Brain microvascular endothelial cell (primary cell): ENCODE data around the gene C20orf141.

ENCODE experiments used
- DNase-seq: peaks from one replicate; pipeline ENCODE4 v3.0.0-alpha.2; 2020
- H3K27ac ChIP-seq: fragments of 250-450 bp; sonication (Bioruptor Pico); 2 replicates; pipeline ENCODE4 v1.5.1; 2020; ENCODE audit warnings: mild to moderate bottlenecking, moderate library complexity
- H3K27me3 ChIP-seq: fragments of 250-450 bp; sonication (Bioruptor Pico); replicated peaks from 2 replicates; pipeline ENCODE4 v1.5.1; 2020; ENCODE audit warnings: mild to moderate bottlenecking
- H3K36me3 ChIP-seq: fragments of 250-450 bp; sonication (Bioruptor Pico); replicated peaks from 2 replicates; pipeline ENCODE4 v1.5.1; 2020; ENCODE audit warnings: mild to moderate bottlenecking
- H3K4me3 ChIP-seq: 2 replicates; pipeline ENCODE4 v1.5.1; 2011; ENCODE audit warnings: low read depth, mild to moderate bottlenecking, control low read depth, low read length, moderate library complexity
- CTCF ChIP-seq: IDR thresholded peaks from 2 replicates; pipeline ENCODE4 v1.5.1; 2011; ENCODE audit warnings: low read depth, mild to moderate bottlenecking, moderate library complexity, low read length, control low read depth, inconsistent platforms; ENCODE audit errors: missing control alignments
- in situ Hi-C: cut with HindIII; loops from 2 replicates; pipeline ENCODE4 v1.10.0; 2017; ENCODE audit warnings: low sequenced_read_pairs, low pct_ligation_motif_present

C20orf141 gene

GRCh38 chr20:2838170-2838797, 23.5 kb downstream of the C20orf141 start:
- no peak for TF ChIP-seq CTCF
- no peak overlapping the region for H3K27ac ChIP-seq
- no peaks in the 10 kb centered on the region for H3K27me3 ChIP-seq
- in situ Hi-C loops, result no loop called here
- peaks cover 2% of the 10 kb centered on the region for H3K36me3 ChIP-seq
- H3K4me3 ChIP-seq, result no peak overlapping the region
- no peak for DNase-seq

- in situ Hi-C loops, result no loop called here
- Histone ChIP-seq H3K27me3 (no peaks in the 10 kb centered on the region), H3K36me3 (peaks cover 2% of the 10 kb centered on the region), H3K4me3 (no peak overlapping the region), H3K27ac (no peak overlapping the region)
- no peak for DNase-seq
- no peak for TF ChIP-seq CTCF
These were observed 24.3 kb downstream of the C20orf141 start for GRCh38 chr20:2838847-2839671.

- in situ Hi-C loops, result no loop called here
- peak overlapping the region; percentile 82 for H3K4me3 ChIP-seq
- H3K27me3 ChIP-seq, result no peaks in the 10 kb centered on the region
- TF ChIP-seq CTCF, result no peak
- DNase-seq, result no peak
- H3K27ac ChIP-seq, result no peak overlapping the region
- H3K36me3 ChIP-seq, result peaks cover 2% of the 10 kb centered on the region
These were observed 24.9 kb downstream of the C20orf141 start for GRCh38 chr20:2839732-2840137.

GRCh38 chr20:2840138-2840966, 25.6 kb downstream of the C20orf141 start, which contains the start of the genes PCED1A and VPS16:
Gene PCED1A (minus strand): TSS chr20:2840655. CDS start chr20:2839912, 743 bp downstream.
Gene VPS16 (plus strand): TSS chr20:2840745. CDS start chr20:2840775, 30 bp downstream.
- DNase-seq, result peak; percentile 83
- H3K27ac ChIP-seq, result peak within 1 kb of the TSS; percentile 90
- no peak for TF ChIP-seq CTCF
- H3K4me3 ChIP-seq, result peak within 1 kb of the TSS; percentile 82
- in situ Hi-C loops, result no loop called here
- H3K27me3 ChIP-seq, result no peaks in the 10 kb centered on the region
- peaks cover 2% of the 10 kb centered on the region for H3K36me3 ChIP-seq

GRCh38 chr20:2840967-2841531, 26.3 kb downstream of the C20orf141 start:
- peaks cover 2% of the 10 kb centered on the region for H3K36me3 ChIP-seq
- TF ChIP-seq CTCF, result no peak
- DNase-seq, result peak; percentile 62
- in situ Hi-C loops, result no loop called here
- H3K27me3 ChIP-seq, result no peaks in the 10 kb centered on the region
- peak overlapping the region; percentile 82 for H3K4me3 ChIP-seq
- peak overlapping the region; percentile 15 for H3K27ac ChIP-seq
